ENCODE measurements around the gene GTPBP1.

Gene GTPBP1

GRCh38 chr22:38750638-38751037 is 44.9 kb downstream of the GTPBP1 start:
- ChIA-PET CTCF (interaction anchor here (1.4 to 15.1 kb wide), 4 partner anchors 16 to 32 kb away, joined by 5 to 159 read pairs (median 6); no protein-coding TSS in a partner anchor), POLR2A (no interaction called here)
- no peak for DNase-seq (ENCODE audit: low read depth, low spot score)
- H3K4me3 ChIP-seq (ENCODE audit: low read depth, low read length) = no peak overlapping the region
- TF ChIP-seq CTCF (IDR thresholded peaks at IDR 0.05; ENCODE audit: insufficient read depth, low read length, missing control alignments) = no peak

GRCh38 chr22:38751066-38751421 is 45.3 kb downstream of the GTPBP1 start:
- ChIA-PET POLR2A (no interaction called here), CTCF (interaction anchor here (1.4 to 15.1 kb wide), 4 partner anchors 16 to 33 kb away, joined by 5 to 159 read pairs (median 6); no protein-coding TSS in a partner anchor)
- H3K4me3 ChIP-seq (ENCODE audit: low read depth, low read length) = no peak overlapping the region
- DNase-seq (ENCODE audit: low read depth, low spot score) = no peak
- TF ChIP-seq CTCF (IDR thresholded peaks at IDR 0.05; ENCODE audit: insufficient read depth, low read length, missing control alignments) = no peak

- no peak for TF ChIP-seq CTCF (IDR thresholded peaks at IDR 0.05; ENCODE audit: insufficient read depth, low read length, missing control alignments)
- H3K4me3 ChIP-seq (ENCODE audit: low read depth, low read length) = no peak overlapping the region
- no peak for DNase-seq (ENCODE audit: low read depth, low spot score)
- CTCF ChIA-PET = interaction anchor here (1.4 to 15.1 kb wide), 5 partner anchors 12 to 33 kb away, joined by 4 to 159 read pairs (median 5); no protein-coding TSS in a partner anchor
- POLR2A ChIA-PET = no interaction called here
Observed at GRCh38 chr22:38751422-38752346, 45.9 kb downstream of the GTPBP1 start.

GRCh38 chr22:38753948-38754750 is 48.4 kb downstream of the GTPBP1 start:
- POLR2A ChIA-PET = no interaction called here
- H3K4me3 ChIP-seq (ENCODE audit: low read depth, low read length) = peak overlapping the region; percentile 67
- DNase-seq (ENCODE audit: low read depth, low spot score) = no peak
- CTCF ChIA-PET = interaction anchor here (1.0 to 15.1 kb wide), 3 partner anchors 12 to 28 kb away, joined by 3 to 159 read pairs (median 4); no protein-coding TSS in a partner anchor
- no peak for TF ChIP-seq CTCF (IDR thresholded peaks at IDR 0.05; ENCODE audit: insufficient read depth, low read length, missing control alignments)

GRCh38 chr22:38754751-38755154 is 49.0 kb downstream of the GTPBP1 start:
- H3K4me3 ChIP-seq (ENCODE audit: low read depth, low read length) = peak overlapping the region; percentile 67
- CTCF ChIA-PET = interaction anchor here (1.0 to 15.1 kb wide), 3 partner anchors 12 to 28 kb away, joined by 3 to 159 read pairs (median 4); no protein-coding TSS in a partner anchor
- no peak for DNase-seq (ENCODE audit: low read depth, low spot score)
- POLR2A ChIA-PET = no interaction called here
- TF ChIP-seq CTCF (IDR thresholded peaks at IDR 0.05; ENCODE audit: insufficient read depth, low read length, missing control alignments) = no peak

Measured in AG04449 (cell line).